Vagina (tissue), 2 donors: ENCODE results near the gene AGAP3.

Experiments used
- CTCF ChIP-seq, 3 experiments: fragments of 450-650 bp in 2 of 3; fragments of 200-600 bp in 1 of 3; sonication (generic) in 1 of 3; IDR thresholded peaks; one replicate each; pipeline ENCODE4 v1.5.1; 2017 to 2019; ENCODE audit warnings: antibody characterized with exemption in 3 of 3, mild to moderate bottlenecking in 2 of 3, moderate library complexity in 2 of 3
- POLR2A ChIP-seq, 2 donors: fragments of 450-650 bp; IDR thresholded peaks; one replicate each; pipeline ENCODE4 v1.6.1; 2017; ENCODE audit warnings: antibody characterized with exemption in 2 of 2, mild to moderate bottlenecking in 2 of 2, moderate library complexity in 2 of 2
- POLR2AphosphoS5 ChIP-seq, 2 donors: sonication (generic); formaldehyde crosslinking; IDR thresholded peaks; one replicate each; pipeline ENCODE4 v1.9.0; 2017; ENCODE audit warnings: antibody characterized with exemption in 2 of 2, mild to moderate bottlenecking in 2 of 2, low read depth in 1 of 2; ENCODE audit not compliant: insufficient read depth in 1 of 2

- TF ChIP-seq CTCF (IDR thresholded peaks at IDR 0.05) (no peak), POLR2A (IDR thresholded peaks at IDR 0.05) (no peak), POLR2AphosphoS5 (IDR thresholded peaks at IDR 0.05; ENCODE audit: insufficient read depth in 1 of 2, low read depth in 1 of 2) (no peak)
Observed at GRCh38 chr7:151056283-151056665, 30.0 kb upstream of the AGAP3 start.
